IMR-90 (cell line): ENCODE measurements around the gene FBXW12. TPM values are rescaled to one million over a fixed set of nuclear protein-coding genes. Genes with fewer than 3 reads are reported as not detected.

Experiments used
- ATAC-seq: fragments of 200-7000 bp; cut with Tn5 transposase; 2 replicates; pipeline ENCODE4 v1.9.1; 2020; ENCODE audit warnings: low read depth, mild to moderate bottlenecking, moderate library complexity
- BruUV-seq: library from RNA; stranded (reverse); fragments of 400-500 nt; replicated peaks from 2 replicates; lab custom pipeline; 2021; lab: Mats Ljungman, UMichigan
- CTCF ChIA-PET: fragments of 300-600 bp; formaldehyde crosslinking; extraction: SDS; loops from one replicate; lab custom pipeline; 2021; ENCODE audit warnings: antibody characterized with exemption; lab: Yijun Ruan, JAX
- POLR2A ChIA-PET: fragments of 300-600 bp; sonication (Branson Sonifier 250); formaldehyde crosslinking; loops from one replicate; lab custom pipeline; 2022; ENCODE audit warnings: antibody characterized with exemption; ENCODE audit not compliant: unreplicated experiment; lab: Charles Lee
- DNase-seq: peaks from one replicate; pipeline ENCODE4 v3.0.0; 2013
- H2AFZ ChIP-seq: replicated peaks from 2 replicates; pipeline ENCODE3; 2013; ENCODE audit warnings: low read length, mild to moderate bottlenecking; ENCODE audit not compliant: poor library complexity
- H2AK5ac ChIP-seq: 2 replicates; pipeline ENCODE4 v1.6.1; 2013; ENCODE audit warnings: low read depth, low read length, inconsistent platforms
- H2AK9ac ChIP-seq: replicated peaks from 2 replicates; pipeline ENCODE3; 2013; ENCODE audit warnings: mild to moderate bottlenecking, low read depth, low read length, moderate library complexity; ENCODE audit not compliant: poor library complexity
- H2BK120ac ChIP-seq: 2 replicates; pipeline ENCODE4 v1.6.1; 2013; ENCODE audit warnings: low read depth, low read length, inconsistent platforms
- H2BK15ac ChIP-seq: 3 replicates; pipeline ENCODE4 v1.6.1; 2013; ENCODE audit warnings: low read depth, low read length, inconsistent platforms
- H2BK20ac ChIP-seq: 2 replicates; pipeline ENCODE4 v1.6.1; 2013; ENCODE audit warnings: low read depth, mild to moderate bottlenecking, inconsistent platforms, low read length, moderate library complexity
- H2BK5ac ChIP-seq: 2 replicates; pipeline ENCODE4 v1.6.1; 2013; ENCODE audit warnings: mild to moderate bottlenecking, low read depth, low read length, inconsistent platforms; ENCODE audit not compliant: poor library complexity, severe bottlenecking
- H3K14ac ChIP-seq: replicated peaks from 2 replicates; pipeline ENCODE4 v1.6.1; 2013; ENCODE audit warnings: low read depth, low read length, inconsistent platforms
- H3K18ac ChIP-seq: 2 replicates; pipeline ENCODE4 v1.6.1; 2013; ENCODE audit warnings: low read depth, low read length, control low read depth
- H3K23ac ChIP-seq: 2 replicates; pipeline ENCODE4 v1.6.1; 2013; ENCODE audit warnings: low read depth, low read length, inconsistent platforms
- H3K27ac ChIP-seq: 2 replicates; pipeline ENCODE4 v1.5.1; 2013; ENCODE audit warnings: mild to moderate bottlenecking, control low read depth, low read length; ENCODE audit not compliant: insufficient read depth
- H3K27me3 ChIP-seq: 2 replicates; pipeline ENCODE4 v1.6.1; 2013; ENCODE audit warnings: low read length; ENCODE audit not compliant: control insufficient read depth, insufficient read depth
- H3K36me3 ChIP-seq: 2 replicates; pipeline ENCODE4 v1.6.1; 2013; ENCODE audit warnings: low read length, mixed read lengths; ENCODE audit not compliant: control insufficient read depth, insufficient read depth
- H3K4ac ChIP-seq: 2 replicates; pipeline ENCODE4 v1.6.1; 2013; ENCODE audit warnings: low read depth, low read length, inconsistent platforms
- H3K4me1 ChIP-seq: 2 replicates; pipeline ENCODE4 v1.6.1; 2013; ENCODE audit warnings: low read length, mixed read lengths; ENCODE audit not compliant: control insufficient read depth, insufficient read depth
- H3K4me2 ChIP-seq: 2 replicates; pipeline ENCODE4 v1.6.1; 2013; ENCODE audit warnings: low read depth, mild to moderate bottlenecking, control low read depth, low read length, moderate library complexity
- H3K4me3 ChIP-seq: 2 replicates; pipeline ENCODE4 v1.5.1; 2013; ENCODE audit warnings: low read depth, mild to moderate bottlenecking, control low read depth, low read length, moderate library complexity; ENCODE audit not compliant: insufficient read depth
- H3K56ac ChIP-seq: 2 replicates; pipeline ENCODE4 v1.6.1; 2013; ENCODE audit warnings: low read length, inconsistent platforms; ENCODE audit not compliant: insufficient read depth; ENCODE audit errors: extremely low read depth
- H3K79me1 ChIP-seq, 2 experiments: 2 replicates each; pipeline ENCODE4 v1.6.1; 2013; ENCODE audit warnings: low read length in 2 of 2, inconsistent platforms in 1 of 2, low read depth in 1 of 2
- H3K9ac ChIP-seq: 2 replicates; pipeline ENCODE4 v1.6.1; 2013; ENCODE audit warnings: low read depth, low read length, control low read depth
- H3K9me1 ChIP-seq: 2 replicates; pipeline ENCODE4 v1.6.1; 2013; ENCODE audit warnings: low read length, inconsistent platforms; ENCODE audit not compliant: insufficient read depth
- H3K9me3 ChIP-seq: 2 replicates; pipeline ENCODE4 v1.6.1; 2013; ENCODE audit warnings: low read length; ENCODE audit not compliant: control insufficient read depth, insufficient read depth
- H4K20me1 ChIP-seq: 2 replicates; pipeline ENCODE4 v1.6.1; 2013; ENCODE audit warnings: low read length, inconsistent platforms; ENCODE audit not compliant: insufficient read depth
- H4K5ac ChIP-seq: 2 replicates; pipeline ENCODE4 v1.6.1; 2013; ENCODE audit warnings: mild to moderate bottlenecking, low read depth, low read length, control low read depth
- H4K8ac ChIP-seq, 2 experiments: 2 replicates each; pipeline ENCODE4 v1.6.1; 2013; ENCODE audit warnings: low read depth in 2 of 2, low read length in 2 of 2, control low read depth in 1 of 2, inconsistent platforms in 1 of 2
- H4K91ac ChIP-seq: 2 replicates; pipeline ENCODE4 v1.6.1; 2013; ENCODE audit warnings: low read depth, low read length, inconsistent platforms; ENCODE audit not compliant: insufficient read depth
- BHLHE40 ChIP-seq: fragments of 150-350 bp; IDR thresholded peaks from 2 replicates; pipeline ENCODE4 v1.6.1; 2016; ENCODE audit warnings: mild to moderate bottlenecking, low read depth, low read length
- CEBPB ChIP-seq: IDR thresholded peaks from 2 replicates; pipeline ENCODE4 v1.6.1; 2012; ENCODE audit warnings: low read depth, low read length, improper control_type of control experiment
- CHD1 ChIP-seq: IDR thresholded peaks from 2 replicates; pipeline ENCODE4 v1.6.1; 2012; ENCODE audit warnings: low read depth, low read length, improper control_type of control experiment
- FOS ChIP-seq: fragments of 150-350 bp; IDR thresholded peaks from 2 replicates; pipeline ENCODE4 v1.6.1; 2016; ENCODE audit warnings: low read depth, low read length
- MAZ ChIP-seq: IDR thresholded peaks from 2 replicates; pipeline ENCODE4 v1.6.1; 2012; ENCODE audit warnings: low read depth, mild to moderate bottlenecking, low read length, improper control_type of control experiment, moderate library complexity, borderline replicate concordance
- MXI1 ChIP-seq: IDR thresholded peaks from 2 replicates; pipeline ENCODE4 v1.6.1; 2012; ENCODE audit warnings: low read depth, mild to moderate bottlenecking, low read length, moderate library complexity, borderline replicate concordance
- NFE2L2 ChIP-seq: fragments of 150-350 bp; IDR thresholded peaks from 2 replicates; pipeline ENCODE4 v1.6.1; 2016; ENCODE audit warnings: low read depth, mild to moderate bottlenecking, low read length
- POLR2A ChIP-seq: IDR thresholded peaks from 2 replicates; pipeline ENCODE4 v1.6.1; 2012; ENCODE audit warnings: mild to moderate bottlenecking, low read depth, low read length
- RAD21 ChIP-seq: IDR thresholded peaks from 2 replicates; pipeline ENCODE4 v1.6.1; 2012; ENCODE audit warnings: low read length, improper control_type of control experiment
- RCOR1 ChIP-seq: IDR thresholded peaks from 2 replicates; pipeline ENCODE4 v1.6.1; 2012; ENCODE audit warnings: mild to moderate bottlenecking, low read length, improper control_type of control experiment; ENCODE audit not compliant: insufficient replicate concordance
- RFX5 ChIP-seq: IDR thresholded peaks from 2 replicates; pipeline ENCODE4 v1.8.0; 2012; ENCODE audit warnings: low read depth, mild to moderate bottlenecking, low read length, moderate library complexity
- SMC3 ChIP-seq: fragments of 150-350 bp; IDR thresholded peaks from 2 replicates; pipeline ENCODE4 v1.6.1; 2016; ENCODE audit warnings: low read depth, mild to moderate bottlenecking, antibody characterized with exemption, low read length, moderate library complexity
- WGBS, 2 experiments: methylation state at CpG; one replicate each; pipeline versions ENCODE4 v1.1.5 to v1.1.7; 2013; ENCODE audit warnings: missing lambda C conversion rate in 2 of 2; ENCODE audit not compliant: insufficient read length in 1 of 2; ENCODE audit errors: extremely low coverage in 2 of 2; 5-methylcytosine and 5-hydroxymethylcytosine counted together
- dilution Hi-C: fragments of 300-500 bp; cut with HindIII; formaldehyde crosslinking; loops from one replicate; pipeline ENCODE4 v1.14.3; 2018; ENCODE audit warnings: low sequenced_read_pairs; ENCODE audit not compliant: unreplicated experiment
- in situ Hi-C: fragments of 300-500 bp; cut with MboI; formaldehyde crosslinking; loops from 3 replicates; pipeline ENCODE4 v1.14.3; 2019; ENCODE audit warnings: low sequenced_read_pairs, inconsistent platforms, mixed read lengths
- intact Hi-C: fragments of 100-400 bp; cut with micrococcal nuclease; formaldehyde crosslinking; loops from 2 replicates; pipeline ENCODE4 v1.10.0; 2022
- polyA plus RNA-seq, 3 experiments: library from polyadenylated mRNA; depleted of rRNA; stranded (reverse); fragments of >200 nt; gene quantifications; 2 replicates each; pipeline ENCODE4 v1.2.3, GENCODE V29; 2012; ENCODE audit warnings: low replicate concordance in 1 of 3
- total RNA-seq: library from RNA; depleted of rRNA; stranded (reverse); fragments of >200 nt; gene quantifications from 2 replicates; pipeline ENCODE4 v1.2.3, GENCODE V29; 2012
- TF ChIP-seq, protein P1 (sequence below): fragments of 150-350 bp; IDR thresholded peaks from 2 replicates; pipeline ENCODE4 v1.6.1; 2016; ENCODE audit warnings: low read depth, mild to moderate bottlenecking, low read length, moderate library complexity, borderline replicate concordance
- TF ChIP-seq, protein P2 (sequence below): fragments of 150-350 bp; IDR thresholded peaks from 2 replicates; pipeline ENCODE4 v1.6.1; 2017; ENCODE audit warnings: mild to moderate bottlenecking, antibody characterized with exemption, low read length, low read depth

FBXW12 gene
- total and polyA plus RNA-seq, 2 of the 4 experiments (the other 2 are of a cell fraction) = not detected

- no peak overlapping the region for H3K18ac ChIP-seq
- no peak overlapping the region for H3K9ac ChIP-seq
- DNase-seq = no peak
- H2BK15ac ChIP-seq = no peak overlapping the region
- TF ChIP-seq RFX5 (no peak), BHLHE40 (no peak), CHD1 (no peak), MAZ (no peak), RCOR1 (no peak), NFE2L2 (no peak), RAD21 (no peak), SMC3 (no peak), FOS (no peak), POLR2A (no peak), CEBPB (no peak), MXI1 (no peak)
- TF ChIP-seq, protein P1, sequence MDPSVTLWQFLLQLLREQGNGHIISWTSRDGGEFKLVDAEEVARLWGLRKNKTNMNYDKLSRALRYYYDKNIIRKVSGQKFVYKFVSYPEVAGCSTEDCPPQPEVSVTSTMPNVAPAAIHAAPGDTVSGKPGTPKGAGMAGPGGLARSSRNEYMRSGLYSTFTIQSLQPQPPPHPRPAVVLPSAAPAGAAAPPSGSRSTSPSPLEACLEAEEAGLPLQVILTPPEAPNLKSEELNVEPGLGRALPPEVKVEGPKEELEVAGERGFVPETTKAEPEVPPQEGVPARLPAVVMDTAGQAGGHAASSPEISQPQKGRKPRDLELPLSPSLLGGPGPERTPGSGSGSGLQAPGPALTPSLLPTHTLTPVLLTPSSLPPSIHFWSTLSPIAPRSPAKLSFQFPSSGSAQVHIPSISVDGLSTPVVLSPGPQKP = no peak
- TF ChIP-seq, protein P2, sequence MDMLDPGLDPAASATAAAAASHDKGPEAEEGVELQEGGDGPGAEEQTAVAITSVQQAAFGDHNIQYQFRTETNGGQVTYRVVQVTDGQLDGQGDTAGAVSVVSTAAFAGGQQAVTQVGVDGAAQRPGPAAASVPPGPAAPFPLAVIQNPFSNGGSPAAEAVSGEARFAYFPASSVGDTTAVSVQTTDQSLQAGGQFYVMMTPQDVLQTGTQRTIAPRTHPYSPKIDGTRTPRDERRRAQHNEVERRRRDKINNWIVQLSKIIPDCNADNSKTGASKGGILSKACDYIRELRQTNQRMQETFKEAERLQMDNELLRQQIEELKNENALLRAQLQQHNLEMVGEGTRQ = no peak
- no peak overlapping the region for H3K56ac ChIP-seq
- no peak overlapping the region for H2BK120ac ChIP-seq
- CTCF ChIA-PET = no interaction called here
- no peaks in the 10 kb centered on the region for H3K9me3 ChIP-seq
- no peak overlapping the region for H2AFZ ChIP-seq
- H4K20me1 ChIP-seq = no peaks in the 10 kb centered on the region; the same call in 1 of the 2 replicates
- no peak overlapping the region for H3K23ac ChIP-seq
- dilution Hi-C loops (no loop called here), in situ Hi-C loops (no loop called here), intact Hi-C loops (no loop called here)
- H3K27me3 ChIP-seq = no peaks in the 10 kb centered on the region
- peak overlapping the region; percentile 16 for H2AK9ac ChIP-seq
- H3K9me1 ChIP-seq = no peaks in the 10 kb centered on the region
- H3K4me3 ChIP-seq = no peak overlapping the region
- H3K4ac ChIP-seq = no peak overlapping the region
- H2BK20ac ChIP-seq = no peak overlapping the region
- H3K36me3 ChIP-seq = peaks cover 57% of the 10 kb centered on the region
- no peak for ATAC-seq
- H2AK5ac ChIP-seq = no peak overlapping the region
- 100% methylated on average over 1 of the region's 4 CpGs; no CpG with 5 or more reads in 1 of the 2 experiments for WGBS, 2 experiments
- no TSS peak for BruUV-seq
- H3K27ac ChIP-seq = no peak overlapping the region
- no peak overlapping the region for H4K8ac ChIP-seq
- no peak overlapping the region for H4K5ac ChIP-seq
- POLR2A ChIA-PET = no interaction called here
- no peak overlapping the region for H2BK5ac ChIP-seq
- no peak overlapping the region for H3K14ac ChIP-seq
- H3K4me1 ChIP-seq = no peaks in the 10 kb centered on the region
- no peak overlapping the region for H4K91ac ChIP-seq
- H3K79me1 ChIP-seq = peaks cover 0 to 3% of the 10 kb centered on the region in 2 experiments; a peak in 3 of 4 replicates
- no peak overlapping the region for H3K4me2 ChIP-seq
Measured at GRCh38 chr3:48416546-48416945, 44.5 kb downstream of the FBXW12 start.
